GM12878 (cell line): ENCODE results near the gene SLC13A2. TPM values are rescaled to one million over a fixed set of nuclear protein-coding genes. Genes with fewer than 3 reads are reported as not detected.

ENCODE experiments used
- ATAC-seq: fragments of 200-7000 bp; cut with Tn5 transposase; 3 replicates; pipeline ENCODE4 v1.9.1; 2020; ENCODE audit warnings: mild to moderate bottlenecking, moderate library complexity
- BruUV-seq: library from RNA; stranded (reverse); fragments of 400-500 nt; replicated peaks from 2 replicates; lab custom pipeline; 2021; lab: Mats Ljungman, UMichigan
- CTCF ChIA-PET: fragments of 300-600 bp; sonication (Branson Sonifier 250); formaldehyde crosslinking; extraction: SDS; loops from one replicate; lab custom pipeline; 2021; ENCODE audit warnings: inconsistent platforms; lab: Yijun Ruan, JAX
- POLR2A ChIA-PET: fragments of 350-600 bp; formaldehyde crosslinking; extraction: SDS; loops from one replicate; lab custom pipeline; 2021; ENCODE audit warnings: inconsistent platforms; lab: Charles Lee
- RAD21 ChIA-PET: fragments of 300-600 bp; sonication (Branson Sonifier 250); formaldehyde crosslinking; loops from one replicate; lab custom pipeline; 2023; ENCODE audit warnings: antibody characterized with exemption; ENCODE audit not compliant: unreplicated experiment; lab: Charles Lee
- SMC1A ChIA-PET: fragments of 300-600 bp; sonication (Branson Sonifier 250); formaldehyde crosslinking; loops from one replicate; lab custom pipeline; 2023; ENCODE audit not compliant: unreplicated experiment, uncharacterized antibody; lab: Charles Lee
- DNase-seq: peaks from one replicate; pipeline ENCODE4 v3.0.0-alpha.2; 2011; ENCODE audit warnings: low read depth, low spot score
- FAIRE-seq: peaks from 3 replicates; lab custom pipeline; 2011; peaks lifted over from hg19 to GRCh38; lab: Jason Lieb, UNC
- H2AFZ ChIP-seq: 2 replicates; pipeline ENCODE4 v1.6.0; 2011; ENCODE audit warnings: low read depth, low read length, control low read depth; ENCODE audit not compliant: control insufficient read depth
- H3K27ac ChIP-seq: 2 replicates; pipeline ENCODE4 v1.5.1; 2011; ENCODE audit warnings: control low read depth; ENCODE audit not compliant: control insufficient read depth, insufficient read depth
- H3K27me3 ChIP-seq, 2 experiments: replicated peaks in 1 of 2; 2 replicates each; pipeline versions ENCODE4 v1.6.0 to v1.6.1; 2011; ENCODE audit warnings: low read length in 1 of 2; ENCODE audit not compliant: control insufficient read depth in 2 of 2, insufficient read depth in 2 of 2
- H3K36me3 ChIP-seq, 2 experiments: 2 replicates each; pipeline ENCODE4 v1.5.1; 2011; ENCODE audit warnings: low read length in 1 of 2; ENCODE audit not compliant: control insufficient read depth in 2 of 2, insufficient read depth in 2 of 2
- H3K4me1 ChIP-seq: 2 replicates; pipeline ENCODE4 v1.6.1; 2011; ENCODE audit warnings: mild to moderate bottlenecking, low read length, moderate library complexity, mixed read lengths; ENCODE audit not compliant: control insufficient read depth, insufficient read depth
- H3K4me2 ChIP-seq: 2 replicates; pipeline ENCODE4 v1.6.0; 2011; ENCODE audit warnings: control low read depth; ENCODE audit not compliant: control insufficient read depth, insufficient read depth
- H3K4me3 ChIP-seq: fragments of 200-600 bp; sonication (generic); 2 replicates; pipeline ENCODE4 v1.5.1; 2016
- H3K79me2 ChIP-seq: 2 replicates; pipeline ENCODE4 v1.6.0; 2011; ENCODE audit warnings: low read length; ENCODE audit not compliant: control insufficient read depth, insufficient read depth
- H3K9ac ChIP-seq: 2 replicates; pipeline ENCODE4 v1.8.0; 2011; ENCODE audit warnings: low read length, control low read depth, mixed read lengths; ENCODE audit not compliant: control insufficient read depth, insufficient read depth
- H3K9me3 ChIP-seq: replicated peaks from 3 replicates; pipeline ENCODE4 v1.5.1; 2011; ENCODE audit warnings: mild to moderate bottlenecking, low read length; ENCODE audit not compliant: control insufficient read depth, insufficient read depth
- H4K20me1 ChIP-seq: 2 replicates; pipeline ENCODE4 v1.6.0; 2011; ENCODE audit not compliant: control insufficient read depth, insufficient read depth
- BCL3 ChIP-seq: IDR thresholded peaks from 2 replicates; pipeline ENCODE4 v1.6.1; 2011; ENCODE audit warnings: borderline replicate concordance, low read depth, mild to moderate bottlenecking, moderate library complexity, low read length; ENCODE audit not compliant: insufficient read depth, poor library complexity, severe bottlenecking
- BMI1 ChIP-seq: fragments of 450-650 bp; IDR thresholded peaks from 2 replicates; pipeline ENCODE4 v1.6.1; 2016; ENCODE audit warnings: mild to moderate bottlenecking, moderate library complexity, borderline replicate concordance
- E2F8 ChIP-seq: fragments of 450-650 bp; IDR thresholded peaks from 2 replicates; pipeline ENCODE4 v1.6.1; 2018; ENCODE audit warnings: mild to moderate bottlenecking, low read depth, moderate library complexity; ENCODE audit not compliant: partially characterized antibody
- FOXM1 ChIP-seq: IDR thresholded peaks from 2 replicates; pipeline ENCODE4 v1.6.1; 2012; ENCODE audit warnings: low read depth, mild to moderate bottlenecking, inconsistent platforms, low read length, moderate library complexity
- JUNB ChIP-seq: IDR thresholded peaks from 2 replicates; pipeline ENCODE4 v1.6.1; 2016; ENCODE audit warnings: antibody characterized with exemption, mild to moderate bottlenecking
- KDM1A ChIP-seq: fragments of 200-600 bp; sonication (generic); IDR thresholded peaks from 2 replicates; pipeline ENCODE4 v1.6.1; 2016; ENCODE audit warnings: borderline replicate concordance
- NRF1 ChIP-seq: conservative IDR thresholded peaks from 2 replicates; pipeline ENCODE4 v1.6.1; 2011; ENCODE audit warnings: mild to moderate bottlenecking, low read depth, low read length, improper control_type of control experiment
- POLR2AphosphoS2 ChIP-seq: IDR thresholded peaks from 2 replicates; pipeline ENCODE4 v1.6.1; 2011; ENCODE audit warnings: low read depth, mild to moderate bottlenecking, low read length, improper control_type of control experiment, moderate library complexity
- TBL1XR1 ChIP-seq: IDR thresholded peaks from 2 replicates; pipeline ENCODE4 v1.6.1; 2012; ENCODE audit warnings: low read depth, low read length, improper control_type of control experiment
- ZBTB33 ChIP-seq: fragments of 450-650 bp; IDR thresholded peaks from 2 replicates; pipeline ENCODE4 v1.6.1; 2017; ENCODE audit warnings: mild to moderate bottlenecking
- ZNF622 ChIP-seq: fragments of 450-650 bp; IDR thresholded peaks from 2 replicates; pipeline ENCODE4 v1.6.1; 2017; ENCODE audit warnings: mild to moderate bottlenecking, inconsistent platforms
- WGBS: methylation state at CpG from one replicate; pipeline ENCODE4 v1.1.6; 2016; ENCODE audit warnings: low lambda C conversion rate; ENCODE audit not compliant: insufficient replicate concordance, insufficient coverage; ENCODE audit errors: missing lambda C conversion rate; 5-methylcytosine and 5-hydroxymethylcytosine counted together
- in situ Hi-C: fragments of 300-500 bp; cut with MboI; formaldehyde crosslinking; loops from 9 replicates; pipeline ENCODE4 v1.14.3; 2018; ENCODE audit warnings: mixed read lengths
- intact Hi-C: fragments of 100-400 bp; cut with micrococcal nuclease; formaldehyde crosslinking; loops from one replicate; pipeline ENCODE4 v1.14.2; 2022; ENCODE audit not compliant: unreplicated experiment
- polyA plus RNA-seq, 11 experiments: library from polyadenylated mRNA; depleted of rRNA in 4 of 11; unstranded in 6 of 11; stranded (reverse) in 5 of 11; fragments of >200 nt; fragmentation: Nextera tagmentation in 4 of 11; fragmentation: Illumina TruSeq in 1 of 11; extraction: Ambion mirVana in 4 of 11; extraction: Trizol in 1 of 11; gene quantifications; 1 replicate in 1 of 11; 2 replicates in 10 of 11; pipeline versions ENCODE4 v1.2.1 to v1.2.3, GENCODE V29; 2011 to 2016; ENCODE audit warnings: inconsistent platforms in 2 of 11, missing spikeins in 2 of 11, low read depth in 1 of 11
- total RNA-seq, 4 experiments: library from RNA; depleted of rRNA in 3 of 4; stranded (reverse); fragments of >200 nt in 3 of 4; fragmentation: Illumina TruSeq in 1 of 4; extraction: Trizol in 1 of 4; gene quantifications; 2 replicates each; pipeline versions ENCODE4 v1.2.1 to v1.2.3, GENCODE V29; 2013 to 2021

The SLC13A2 gene
- total and polyA plus RNA-seq, 10 of the 15 experiments (the other 5 are each of a cell fraction or from before 2014, with no cell fraction given): 0.03 to 0.13 (median 0.05) TPM; not detected in 6

GRCh38 chr17:28527181-28527681, 53.8 kb downstream of the SLC13A2 start:
- Histone ChIP-seq H3K27me3 (no peaks in the 10 kb centered on the region; a peak in 1 of 4 replicates), H3K79me2 (no peaks in the 10 kb centered on the region), H3K27ac (no peak overlapping the region), H3K9ac (no peak overlapping the region), H2AFZ (no peak overlapping the region), H3K4me1 (no peaks in the 10 kb centered on the region), H3K36me3 (no peaks in the 10 kb centered on the region; a peak in 1 of 4 replicates), H3K4me3 (no peak overlapping the region), H3K9me3 (no peaks in the 10 kb centered on the region), H4K20me1 (no peaks in the 10 kb centered on the region), H3K4me2 (no peak overlapping the region)
- in situ Hi-C loops (no loop called here), intact Hi-C loops (no loop called here)
- POLR2A ChIA-PET: no interaction called here
- 38% methylated on average over 2 of the region's 2 CpGs for WGBS
- FAIRE-seq (no peak), ATAC-seq (no peak), DNase-seq (no peak)
- SMC1A ChIA-PET: no interaction called here
- RAD21 ChIA-PET: no interaction called here
- no TSS peak for BruUV-seq
- CTCF ChIA-PET: interaction anchor here (1.5 to 1.6 kb wide), 2 partner anchors 14 to 30 kb away, joined by 4 to 6 read pairs; no protein-coding TSS in a partner anchor
- TF ChIP-seq NRF1 (no peak), JUNB (no peak), FOXM1 (no peak), TBL1XR1 (no peak)

- no peak overlapping the region for H3K4me3 ChIP-seq
- intact Hi-C loops: no loop called here
- H3K27me3 ChIP-seq: no peaks in the 10 kb centered on the region; a peak in 1 of 4 replicates
- FAIRE-seq (no peak), ATAC-seq (no peak), DNase-seq (no peak)
- ChIA-PET SMC1A (no interaction called here), CTCF (interaction anchor here (1.2 to 1.5 kb wide), 2 partner anchors 13 to 31 kb away, joined by 3 to 4 read pairs; no protein-coding TSS in a partner anchor), POLR2A (no interaction called here), RAD21 (no interaction called here)
- no peak overlapping the region for H3K4me2 ChIP-seq
- no peak overlapping the region for H2AFZ ChIP-seq
- no peaks in the 10 kb centered on the region; a peak in 1 of 4 replicates for H3K36me3 ChIP-seq
- 36% methylated on average over 2 of the region's 2 CpGs for WGBS
- no peak overlapping the region for H3K27ac ChIP-seq
- no peak overlapping the region for H3K9ac ChIP-seq
- no peaks in the 10 kb centered on the region for H3K9me3 ChIP-seq
- no peaks in the 10 kb centered on the region for H4K20me1 ChIP-seq
- BruUV-seq: no TSS peak
- no peaks in the 10 kb centered on the region for H3K79me2 ChIP-seq
- in situ Hi-C loops: no loop called here
- no peaks in the 10 kb centered on the region for H3K4me1 ChIP-seq
- no peak for TF ChIP-seq E2F8
- TF ChIP-seq POLR2AphosphoS2: no peak
- no peak for TF ChIP-seq ZBTB33
- no peak for TF ChIP-seq BMI1
- no peak for TF ChIP-seq BCL3
- no peak for TF ChIP-seq KDM1A
- no peak for TF ChIP-seq ZNF622
Observed at GRCh38 chr17:28527859-28528258, 54.4 kb downstream of the SLC13A2 start.
